ENCODE measurements around the gene RAPGEF2. TPM values are rescaled to one million over a fixed set of nuclear protein-coding genes. Genes with fewer than 3 reads are reported as not detected.

Gene RAPGEF2
- total and polyA plus RNA-seq, 2 donors (not counting 3 experiments of a cell fraction or from before 2014, with no cell fraction given), result 28.7 to 55.2 TPM

- Histone ChIP-seq H3K9ac (replicated peaks; ENCODE audit: extremely low read depth, insufficient read depth, low read length) (no peak overlapping the region), H3K79me2 (ENCODE audit: control insufficient read depth, insufficient read depth, low read length) (no peaks in the 10 kb centered on the region), H3K27ac (ENCODE audit: insufficient read depth, low read depth, low read length) (no peak overlapping the region), H3K36me3 (ENCODE audit: control insufficient read depth in 2 of 2, extremely low read depth in 1 of 2, insufficient read depth in 2 of 2, low read length in 2 of 2) (peaks cover 0 to 5% of the 10 kb centered on the region in 2 experiments), H3K27me3 (ENCODE audit: control insufficient read depth in 2 of 2, insufficient read depth in 2 of 2, low read length in 2 of 2) (no peaks in the 10 kb centered on the region), H4K20me1 (replicated peaks; ENCODE audit: control insufficient read depth, extremely low read depth, insufficient read depth, low read length) (no peaks in the 10 kb centered on the region), H3K4me2 (ENCODE audit: insufficient read depth, low read length) (no peak overlapping the region), H3K9me3 (replicated peaks; ENCODE audit: control insufficient read depth, insufficient read depth, low read length) (no peaks in the 10 kb centered on the region), H2AFZ (ENCODE audit: low read depth, low read length) (no peak overlapping the region), H3K4me3 (replicated peaks in 1 of 3; ENCODE audit: insufficient read depth in 1 of 3, low read depth in 1 of 3, low read length in 3 of 3) (no peak overlapping the region), H3K9me1 (replicated peaks; ENCODE audit: control insufficient read depth, extremely low read depth, insufficient read depth, low read length) (no peaks in the 10 kb centered on the region), H3K4me1 (ENCODE audit: control insufficient read depth, extremely low read depth, insufficient read depth, low read length) (no peaks in the 10 kb centered on the region)
- no TSS peak for BruUV-seq (replicated peaks)
- ChIA-PET CTCF (interaction anchor here (1.1 kb wide), 1 partner anchor 13 kb away, joined by 3 read pairs; no protein-coding TSS in a partner anchor), POLR2A (no interaction called here)
- intact Hi-C loops (cut with micrococcal nuclease) (no loop called here), dilution Hi-C loops (cut with MboI; ENCODE audit: extremely low pct_ligation_motif_present, low sequenced_read_pairs) (no loop called here)
- DNase-seq (ENCODE audit: low read depth, low spot score), result no peak
- no peak for FAIRE-seq
- no peak for TF ChIP-seq CTCF (IDR thresholded peaks at IDR 0.05; ENCODE audit: extremely low read depth in 1 of 2, insufficient read depth in 1 of 2, low read depth in 1 of 2, low read length in 2 of 2)
- no peak for TF ChIP-seq POLR2AphosphoS5 (IDR thresholded peaks at IDR 0.05; ENCODE audit: insufficient read depth, low read depth, low read length)
- no peak for TF ChIP-seq GATA2 (IDR thresholded peaks at IDR 0.05; ENCODE audit: insufficient read depth, insufficient read length, low read depth, low read length)
- TF ChIP-seq MAX (IDR thresholded peaks at IDR 0.05; ENCODE audit: insufficient read depth, insufficient read length), result no peak
- no peak for TF ChIP-seq JUN (IDR thresholded peaks at IDR 0.05; ENCODE audit: borderline replicate concordance, insufficient read depth, insufficient read length, low read depth)
- TF ChIP-seq MYC (IDR thresholded peaks at IDR 0.05; ENCODE audit: low read depth, low read length), result no peak
- TF ChIP-seq EZH2 (IDR thresholded peaks at IDR 0.05; ENCODE audit: borderline replicate concordance, low read depth, low read length, severe bottlenecking), result no peak
- no peak for TF ChIP-seq FOS (IDR thresholded peaks at IDR 0.05; ENCODE audit: borderline replicate concordance, insufficient read depth, low read length)
Observed at GRCh38 chr4:159326480-159326879, 223.6 kb downstream of the RAPGEF2 start.
